ENCODE results near the gene PRR29. TPM values are rescaled to one million over a fixed set of nuclear protein-coding genes. Genes with fewer than 3 reads are reported as not detected.

PRR29 gene
- total and polyA plus RNA-seq, 12 donors: 0.05 to 1.8 (median 0.64) TPM; not detected in 2

DNA sequence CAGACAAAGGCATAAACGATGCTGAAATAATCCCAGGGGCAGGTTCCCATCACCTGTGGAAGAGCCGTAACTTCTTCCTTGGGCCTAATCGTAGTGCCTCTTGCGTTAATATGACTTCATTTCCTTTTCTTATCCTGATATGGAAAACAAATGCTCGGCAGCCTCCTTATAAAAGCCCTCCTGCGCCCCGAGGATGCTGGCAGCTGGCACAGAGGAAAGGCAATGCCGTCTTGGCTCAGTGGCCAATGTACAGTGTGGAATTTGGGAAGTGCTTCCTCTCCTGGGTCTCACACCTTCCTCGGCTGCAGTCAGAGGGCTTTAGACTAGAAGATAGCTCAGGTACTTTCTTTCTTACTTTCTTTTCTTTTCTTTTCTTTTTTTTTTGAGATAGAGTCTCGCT, 28.9 kb upstream of the PRR29 start:
- Histone ChIP-seq H3K9me3 (replicated peaks in 1 of 3) (no peaks in the 10 kb centered on the region), H3K4me3 (no peak overlapping the region), H3K27ac (no peak overlapping the region), H3K4me1 (replicated peaks in 1 of 2) (no peaks in the 10 kb centered on the region), H3K36me3 (replicated peaks in 1 of 2) (no peaks in the 10 kb centered on the region), H3K27me3 (no peaks in the 10 kb centered on the region)
- TF ChIP-seq POLR2A (IDR thresholded peaks at IDR 0.05) (no peak), CTCF (IDR thresholded peaks at IDR 0.05) (no peak)
- no peak for DNase-seq
- 71 to 83% (median 78%) methylated on average over 10 of the region's 10 CpGs for WGBS, 4 donors
- intact Hi-C loops (cut with DNase I): no loop called here

DNA sequence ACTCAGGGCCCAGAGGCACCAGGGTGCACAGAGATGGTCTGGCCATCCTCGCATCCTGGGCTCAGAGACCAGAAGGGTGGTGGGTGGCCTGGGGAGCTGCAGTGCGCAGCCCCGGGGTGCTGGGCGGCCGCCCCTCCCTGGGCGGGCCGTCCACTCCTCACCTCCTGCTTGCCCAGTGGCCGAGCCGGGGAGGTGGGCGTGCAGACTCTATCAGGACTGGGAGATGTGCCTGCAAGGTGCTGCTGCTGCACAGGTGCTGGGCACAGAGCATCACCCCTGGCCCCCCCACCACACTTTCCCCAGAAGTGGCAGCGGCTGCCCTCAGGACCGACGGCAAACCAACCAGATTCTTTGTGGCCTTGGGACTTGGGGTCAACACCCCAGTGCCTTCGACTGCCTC, 25.4 kb upstream of the PRR29 start, which contains the start of gene SCN4A:
SCN4A (minus strand) TSS at position 123 of the 400 bp plus-strand sequence; CDS start at position 46, 77 bp downstream.
- DNase-seq: no peak
- Histone ChIP-seq H3K36me3 (replicated peaks in 1 of 2) (no peaks in the 10 kb centered on the region), H3K4me3 (no peak within 1 kb of the TSS), H3K9me3 (replicated peaks in 1 of 3) (no peaks in the 10 kb centered on the region), H3K27me3 (no peaks in the 10 kb centered on the region), H3K27ac (no peak within 1 kb of the TSS), H3K4me1 (replicated peaks in 1 of 2) (no peaks in the 10 kb centered on the region)
- intact Hi-C loops (cut with DNase I): no loop called here
- WGBS, 4 donors: 70 to 93% (median 89%) methylated on average over 2 to 14 of the region's 14 CpGs
- TF ChIP-seq POLR2A (IDR thresholded peaks at IDR 0.05): no peak

- no peak overlapping the region for H3K4me3 ChIP-seq
- no peak for DNase-seq
- TF ChIP-seq POLR2A (IDR thresholded peaks at IDR 0.05) (no peak), CTCF (IDR thresholded peaks at IDR 0.05) (no peak)
- 88 to 93% (median 89%) methylated on average over 3 to 6 of the region's 6 CpGs for WGBS, 4 donors
- no peaks in the 10 kb centered on the region for H3K4me1 ChIP-seq (replicated peaks in 1 of 2)
- H3K27ac ChIP-seq: no peak overlapping the region
- H3K36me3 ChIP-seq (replicated peaks in 1 of 2): no peaks in the 10 kb centered on the region
- H3K9me3 ChIP-seq (replicated peaks in 1 of 3): no peaks in the 10 kb centered on the region
- no peaks in the 10 kb centered on the region for H3K27me3 ChIP-seq
- intact Hi-C loops (cut with DNase I): no loop called here
Measured at GRCh38 chr17:63973247-63973646, 24.9 kb upstream of the PRR29 start.

DNA sequence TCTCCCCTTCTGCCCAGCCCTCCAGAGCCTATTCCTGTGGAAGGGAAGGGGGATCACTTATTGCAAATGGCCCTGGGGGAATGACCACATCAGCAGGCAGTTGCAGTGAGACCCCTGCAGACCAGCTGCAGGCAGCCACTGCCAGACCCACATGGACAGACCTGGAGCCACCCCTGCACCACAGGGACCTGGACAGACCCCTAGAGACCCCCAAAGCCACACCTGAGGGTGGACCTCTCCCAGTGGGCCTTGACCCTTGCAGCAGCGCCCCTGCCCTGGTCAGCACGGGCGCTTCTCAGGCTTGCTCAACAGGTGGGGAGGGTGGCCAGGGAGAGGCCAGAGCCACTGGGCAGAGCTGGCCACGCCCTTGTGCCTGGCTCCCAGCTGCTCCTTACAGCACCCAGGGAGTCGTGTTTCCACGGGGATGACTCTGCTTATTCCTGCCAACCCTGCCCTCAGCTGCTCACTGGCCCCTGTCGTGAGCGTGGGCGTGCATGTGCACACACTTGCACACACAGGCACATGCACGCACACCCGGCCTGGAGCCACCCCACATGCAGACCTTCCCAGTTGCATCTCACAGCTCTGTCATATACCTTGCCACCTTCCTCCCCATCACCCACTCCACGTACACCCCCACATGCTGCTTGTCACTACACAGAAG, 24.1 kb upstream of the PRR29 start:
- Histone ChIP-seq H3K4me1 (replicated peaks in 1 of 2) (no peaks in the 10 kb centered on the region), H3K36me3 (replicated peaks in 1 of 2) (no peaks in the 10 kb centered on the region), H3K9me3 (replicated peaks in 1 of 3) (no peaks in the 10 kb centered on the region), H3K4me3 (no peak overlapping the region), H3K27me3 (no peaks in the 10 kb centered on the region), H3K27ac (no peak overlapping the region)
- TF ChIP-seq CTCF (IDR thresholded peaks at IDR 0.05) (no peak), POLR2A (IDR thresholded peaks at IDR 0.05) (no peak)
- 78 to 85% (median 81%) methylated on average over 5 to 12 of the region's 12 CpGs for WGBS, 4 donors
- DNase-seq: no peak
- intact Hi-C loops (cut with DNase I): no loop called here

All from adrenal gland (tissue), 12 donors.